Small intestine (tissue), 7 donors: ENCODE measurements around the gene ZBTB46. TPM values are rescaled to one million over a fixed set of nuclear protein-coding genes. Genes with fewer than 3 reads are reported as not detected.

ENCODE experiments used
- DNase-seq, 2 donors: peaks; one replicate each; pipeline versions ENCODE4 v3.0.0 to v3.0.0-alpha.2; 2013
- FAIRE-seq: peaks from 2 replicates; lab custom pipeline; 2012; peaks lifted over from hg19 to GRCh38; lab: Jason Lieb, UNC
- H3K27ac ChIP-seq, 3 donors: one replicate each; pipeline ENCODE4 v1.5.1; 2013; ENCODE audit warnings: low read length in 2 of 3, mild to moderate bottlenecking in 2 of 3, control low read depth in 1 of 3, inconsistent platforms in 1 of 3, low read depth in 1 of 3, moderate library complexity in 1 of 3
- H3K27me3 ChIP-seq, 3 donors: one replicate each; pipeline ENCODE4 v1.6.1; 2013; ENCODE audit warnings: low read length in 3 of 3, inconsistent platforms in 1 of 3; ENCODE audit not compliant: control insufficient read depth in 3 of 3, insufficient read depth in 3 of 3
- H3K36me3 ChIP-seq, 3 donors: one replicate each; pipeline ENCODE4 v1.6.1; 2013; ENCODE audit warnings: low read length in 3 of 3, inconsistent platforms in 1 of 3, low read depth in 1 of 3, mild to moderate bottlenecking in 1 of 3, moderate library complexity in 1 of 3; ENCODE audit not compliant: control insufficient read depth in 3 of 3, insufficient read depth in 2 of 3
- H3K4me1 ChIP-seq, 3 donors: one replicate each; pipeline ENCODE4 v1.6.1; 2013; ENCODE audit warnings: low read length in 2 of 3, inconsistent platforms in 1 of 3, low read depth in 1 of 3, mild to moderate bottlenecking in 1 of 3, moderate library complexity in 1 of 3; ENCODE audit not compliant: control insufficient read depth in 3 of 3, insufficient read depth in 2 of 3
- H3K4me3 ChIP-seq, 3 donors: one replicate each; pipeline ENCODE4 v1.5.1; 2013; ENCODE audit warnings: low read length in 3 of 3, control low read depth in 1 of 3, inconsistent platforms in 1 of 3, low read depth in 1 of 3, mild to moderate bottlenecking in 1 of 3, moderate library complexity in 1 of 3
- H3K9me3 ChIP-seq, 2 donors: one replicate each; pipeline ENCODE4 v1.6.1; 2013; ENCODE audit warnings: low read depth in 1 of 2, low read length in 1 of 2; ENCODE audit not compliant: control insufficient read depth in 2 of 2, insufficient read depth in 1 of 2
- WGBS, 3 donors: extraction: QIAGEN DNeasy Blood & Tissue Kit; methylation state at CpG; one replicate each; pipeline ENCODE4 v1.1.7; 2013; 5-methylcytosine and 5-hydroxymethylcytosine counted together
- polyA plus RNA-seq, 4 donors: library from polyadenylated mRNA; stranded (reverse) in 3 of 4; unstranded in 1 of 4; fragments of 200-250 nt in 3 of 4; fragments of 120-200 nt in 1 of 4; gene quantifications; one replicate each; pipeline versions ENCODE4 v1.2.1 to v1.2.3, GENCODE V29; 2013
- donor health status: healthy with polysubstance abuse.
- donor health status: control.
- donor health status: control.
- donor health status: Bipolar disorder and iron deficiency.
- donor health status: healthy.

The ZBTB46 gene
- polyA plus RNA-seq, 4 donors, result 1.1 to 3.1 (median 2.6) TPM; not detected in 1

GRCh38 chr20:63699466-63700198, 131.4 kb downstream of the ZBTB46 start:
- FAIRE-seq (no peak), DNase-seq (no peak)
- Histone ChIP-seq H3K9me3 (no peaks in the 10 kb centered on the region), H3K36me3 (peaks cover 0 to 69% (median 7%) of the 10 kb centered on the region in 3 donors), H3K27ac (peak overlapping the region in 1 of 3 donors; percentile 67), H3K4me3 (no peak overlapping the region), H3K27me3 (no peaks in the 10 kb centered on the region), H3K4me1 (peaks cover 2 to 13% (median 4%) of the 10 kb centered on the region in 3 donors)
- whole genome bisulfite sequencing, 3 donors, result 78 to 91% (median 86%) methylated on average over 24 of the region's 24 CpGs

- WGBS, 3 donors, result 49 to 50% (median 50%) methylated on average over 14 to 19 of the region's 19 CpGs
- Histone ChIP-seq H3K9me3 (no peaks in the 10 kb centered on the region), H3K4me3 (no peak overlapping the region), H3K36me3 (peaks cover 0 to 69% (median 4%) of the 10 kb centered on the region in 3 donors), H3K27ac (peak overlapping the region in 1 of 3 donors; percentile 67), H3K4me1 (peaks cover 2 to 13% (median 4%) of the 10 kb centered on the region in 3 donors), H3K27me3 (no peaks in the 10 kb centered on the region)
- FAIRE-seq, result no peak
- no peak for DNase-seq
These were observed 132.2 kb downstream of the ZBTB46 start for GRCh38 chr20:63698739-63699465.

GRCh38 chr20:63697868-63698545, 133.1 kb downstream of the ZBTB46 start:
- Histone ChIP-seq H3K9me3 (no peaks in the 10 kb centered on the region), H3K27me3 (no peaks in the 10 kb centered on the region), H3K36me3 (peaks cover 0 to 65% (median 2%) of the 10 kb centered on the region in 3 donors), H3K27ac (no peak overlapping the region), H3K4me3 (no peak overlapping the region), H3K4me1 (peaks cover 2 to 13% (median 4%) of the 10 kb centered on the region in 3 donors)
- FAIRE-seq (no peak), DNase-seq (no peak)
- WGBS, 3 donors, result 84 to 86% (median 86%) methylated on average over 40 of the region's 40 CpGs

GRCh38 chr20:63697357-63697867, 133.7 kb downstream of the ZBTB46 start:
- H3K27me3 ChIP-seq, result no peaks in the 10 kb centered on the region
- 28 to 64% (median 54%) methylated on average over 7 of the region's 7 CpGs for WGBS, 3 donors
- peaks cover 0 to 71% (median 2%) of the 10 kb centered on the region in 3 donors for H3K36me3 ChIP-seq
- no peak for FAIRE-seq
- H3K4me3 ChIP-seq, result no peak overlapping the region
- H3K9me3 ChIP-seq, result no peaks in the 10 kb centered on the region
- H3K4me1 ChIP-seq, result peaks cover 2 to 13% (median 4%) of the 10 kb centered on the region in 3 donors
- DNase-seq, result no peak
- H3K27ac ChIP-seq, result no peak overlapping the region

GRCh38 chr20:63696628-63697356, 134.3 kb downstream of the ZBTB46 start, which contains the start of gene TNFRSF6B:
Gene TNFRSF6B (plus strand): TSS chr20:63696652. CDS start chr20:63696768, 116 bp downstream.
- Histone ChIP-seq H3K36me3 (peaks cover 0 to 73% (median 2%) of the 10 kb centered on the region in 3 donors), H3K27ac (peak within 1 kb of the TSS in 1 of 3 donors; percentile 21), H3K4me3 (peak within 1 kb of the TSS in 1 of 3 donors; percentile 28), H3K4me1 (peaks cover 2 to 13% (median 4%) of the 10 kb centered on the region in 3 donors), H3K9me3 (no peaks in the 10 kb centered on the region), H3K27me3 (no peaks in the 10 kb centered on the region)
- WGBS, 3 donors, result 2 to 19% (median 7%) methylated on average over 45 to 52 of the region's 52 CpGs
- FAIRE-seq (no peak), DNase-seq (no peak)

- no peak for FAIRE-seq
- Histone ChIP-seq H3K36me3 (peaks cover 0 to 68% (median 2%) of the 10 kb centered on the region in 3 donors), H3K9me3 (no peaks in the 10 kb centered on the region), H3K4me3 (no peak overlapping the region), H3K4me1 (peaks cover 2 to 13% (median 4%) of the 10 kb centered on the region in 3 donors), H3K27me3 (no peaks in the 10 kb centered on the region), H3K27ac (peak overlapping the region in 1 of 3 donors; percentile 21)
- 10 to 18% (median 11%) methylated on average over 6 of the region's 6 CpGs for WGBS, 3 donors
- peak; percentile 63 to 86 for DNase-seq
These were observed 134.8 kb downstream of the ZBTB46 start for GRCh38 chr20:63696306-63696627.

- H3K27me3 ChIP-seq, result no peaks in the 10 kb centered on the region
- WGBS, 3 donors, result 54 to 77% (median 59%) methylated on average over 20 to 25 of the region's 25 CpGs
- no peak overlapping the region for H3K4me3 ChIP-seq
- FAIRE-seq (no peak), DNase-seq (no peak)
- no peaks in the 10 kb centered on the region for H3K9me3 ChIP-seq
- H3K36me3 ChIP-seq, result peaks cover 0 to 62% (median 2%) of the 10 kb centered on the region in 3 donors
- peak overlapping the region in 1 of 3 donors; percentile 21 for H3K27ac ChIP-seq
- peaks cover 2 to 13% (median 4%) of the 10 kb centered on the region in 3 donors for H3K4me1 ChIP-seq
These were observed 135.4 kb downstream of the ZBTB46 start for GRCh38 chr20:63695424-63696305.
